KOPT-K1 (cell line): ENCODE results near the gene CMKLR1.

Experiments used
- H3K27ac ChIP-seq: fragments of 200-600 bp; sonication (generic); 2 replicates; pipeline ENCODE4 v1.5.1; 2016; ENCODE audit warnings: antibody characterized with exemption, mild to moderate bottlenecking, low read depth, low read length; ENCODE audit not compliant: poor library complexity, severe bottlenecking
- H3K36me3 ChIP-seq: fragments of 200-600 bp; sonication (generic); 2 replicates; pipeline ENCODE4 v1.5.1; 2017; ENCODE audit warnings: antibody characterized with exemption, mild to moderate bottlenecking, low read length, moderate library complexity; ENCODE audit not compliant: insufficient read depth
- H3K9me3 ChIP-seq: fragments of 200-600 bp; sonication (generic); 2 replicates; pipeline ENCODE4 v1.5.1; 2017; ENCODE audit warnings: antibody characterized with exemption, low read length, mild to moderate bottlenecking; ENCODE audit not compliant: insufficient read depth, poor library complexity, severe bottlenecking

Gene CMKLR1

GRCh38 chr12:108305991-108306501, 33.1 kb downstream of the CMKLR1 start:
- no peak overlapping the region for H3K27ac ChIP-seq
- H3K9me3 ChIP-seq = peaks cover 6% of the 10 kb centered on the region
- H3K36me3 ChIP-seq = no peaks in the 10 kb centered on the region

DNA sequence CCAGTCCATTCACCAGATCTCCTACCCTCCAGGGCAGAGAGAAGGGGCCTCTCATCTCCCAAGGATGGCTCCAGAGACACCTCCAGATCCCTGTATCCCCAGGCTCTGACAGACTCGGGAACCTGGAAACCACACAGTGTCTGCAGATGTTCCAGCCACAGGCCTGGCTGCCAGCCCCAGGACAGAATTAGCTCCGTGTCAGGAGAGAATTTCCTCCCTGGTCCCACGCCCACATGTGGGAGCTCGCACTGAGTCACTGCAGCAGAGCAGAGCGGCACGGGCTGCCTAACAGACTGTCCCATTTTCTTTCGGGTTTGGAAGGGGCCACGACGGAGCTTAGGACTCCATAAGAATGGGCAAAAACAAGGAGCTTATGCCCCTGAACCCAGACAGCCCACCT, 33.6 kb downstream of the CMKLR1 start:
- Histone ChIP-seq H3K9me3 (peaks cover 6% of the 10 kb centered on the region), H3K27ac (no peak overlapping the region), H3K36me3 (no peaks in the 10 kb centered on the region)

- H3K36me3 ChIP-seq = no peaks in the 10 kb centered on the region
- H3K9me3 ChIP-seq = peaks cover 6% of the 10 kb centered on the region
- H3K27ac ChIP-seq = no peak overlapping the region
Measured at GRCh38 chr12:108304633-108305032, 34.5 kb downstream of the CMKLR1 start.

- H3K27ac ChIP-seq = no peak overlapping the region
- no peaks in the 10 kb centered on the region for H3K36me3 ChIP-seq
- peaks cover 6% of the 10 kb centered on the region for H3K9me3 ChIP-seq
Measured at GRCh38 chr12:108303703-108304102, 35.4 kb downstream of the CMKLR1 start.

DNA sequence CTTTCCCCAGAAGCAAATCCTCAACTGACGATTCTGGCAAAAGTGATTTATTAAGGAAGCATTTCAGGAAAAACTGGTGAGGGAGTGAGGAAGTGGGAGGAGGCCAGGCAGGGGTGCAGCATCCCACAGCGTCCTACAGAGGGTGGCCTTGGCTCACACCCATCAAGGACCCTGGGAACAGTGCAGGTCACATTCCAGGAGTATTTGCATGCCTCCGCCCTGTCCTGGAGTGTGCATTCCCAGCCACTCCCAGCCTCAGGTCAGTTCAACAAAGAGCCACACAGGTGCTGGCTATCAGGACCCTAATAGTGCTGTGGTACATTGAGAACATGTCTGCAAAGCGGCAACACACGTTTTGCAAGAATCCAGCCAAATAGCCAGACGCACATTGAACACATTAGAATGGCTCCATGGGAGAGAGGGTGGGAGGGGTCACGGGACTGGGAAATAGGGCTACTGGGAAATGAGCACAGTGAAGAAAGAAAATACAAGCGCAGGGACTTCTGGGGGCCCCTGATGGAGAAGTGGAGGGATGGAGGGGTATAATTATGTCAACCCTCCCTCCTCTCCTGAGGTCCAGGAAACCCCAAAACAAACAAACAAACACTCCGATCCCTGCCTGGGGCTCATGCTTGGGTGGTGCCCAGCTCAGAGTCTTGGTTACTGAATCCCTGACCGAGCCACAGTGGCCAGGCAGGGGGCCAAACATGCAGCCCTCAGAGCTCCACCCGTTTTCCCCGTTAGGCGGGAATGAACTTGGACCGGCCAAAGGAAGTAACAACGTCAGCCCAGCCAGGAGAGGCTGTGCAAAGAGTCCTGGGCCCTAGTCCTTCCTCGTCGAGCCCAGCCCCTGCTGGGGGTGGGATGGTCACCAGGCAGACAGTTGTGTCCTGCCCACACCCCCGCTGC, 36.5 kb downstream of the CMKLR1 start:
- Histone ChIP-seq H3K9me3 (peaks cover 6% of the 10 kb centered on the region), H3K36me3 (no peaks in the 10 kb centered on the region)

GRCh38 chr12:108302016-108302402, 37.1 kb downstream of the CMKLR1 start:
- peaks cover 6% of the 10 kb centered on the region for H3K9me3 ChIP-seq
- no peaks in the 10 kb centered on the region for H3K36me3 ChIP-seq
- H3K27ac ChIP-seq = no peak overlapping the region

More for the DNA sequence above, 36.5 kb downstream of the CMKLR1 start:
- no peak overlapping the region for H3K27ac ChIP-seq

GRCh38 chr12:108301346-108301745, 37.8 kb downstream of the CMKLR1 start:
- Histone ChIP-seq H3K27ac (no peak overlapping the region), H3K36me3 (no peaks in the 10 kb centered on the region), H3K9me3 (peaks cover 6% of the 10 kb centered on the region)

DNA sequence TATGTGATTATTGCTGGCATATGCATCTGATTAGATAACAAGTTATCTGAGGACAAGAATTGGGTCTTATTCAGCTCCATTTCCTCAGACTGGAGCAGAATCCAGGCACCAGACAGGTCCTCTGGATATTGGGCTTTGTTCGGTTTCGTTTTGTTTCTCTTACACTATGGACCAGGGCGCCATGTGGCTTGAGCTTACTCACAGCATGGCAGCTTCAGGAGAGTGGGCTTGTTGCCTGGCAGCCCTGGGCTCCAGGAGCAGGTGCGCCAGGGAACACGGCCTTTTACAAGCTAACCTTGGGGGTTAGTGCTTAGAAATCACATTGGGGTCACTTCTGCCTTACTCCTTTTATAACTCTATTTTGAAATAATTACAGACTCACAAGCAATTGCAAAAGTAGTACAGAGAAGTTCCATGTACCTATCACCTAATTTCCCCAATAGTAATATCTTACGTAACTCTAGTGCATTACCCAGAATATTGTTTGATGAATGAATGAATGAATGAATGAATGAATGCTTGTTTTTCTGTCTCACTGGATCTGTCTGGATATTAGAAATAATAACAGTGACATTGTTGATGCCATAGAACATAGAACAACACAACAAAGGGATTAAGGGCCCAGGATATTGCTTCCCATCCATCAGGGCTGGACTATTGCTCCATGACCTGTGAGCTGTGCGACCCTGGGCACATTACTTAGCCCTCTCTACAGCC, 39.0 kb downstream of the CMKLR1 start:
- no peak overlapping the region for H3K27ac ChIP-seq
- peaks cover 6% of the 10 kb centered on the region for H3K9me3 ChIP-seq
- H3K36me3 ChIP-seq = no peaks in the 10 kb centered on the region

GRCh38 chr12:108299516-108299915, 39.6 kb downstream of the CMKLR1 start:
- Histone ChIP-seq H3K36me3 (no peaks in the 10 kb centered on the region), H3K9me3 (peaks cover 6% of the 10 kb centered on the region), H3K27ac (no peak overlapping the region)

- H3K27ac ChIP-seq = no peak overlapping the region
- no peaks in the 10 kb centered on the region for H3K36me3 ChIP-seq
Measured at GRCh38 chr12:108298761-108299275, 40.3 kb downstream of the CMKLR1 start.

GRCh38 chr12:108297895-108298760, 41.0 kb downstream of the CMKLR1 start:
- no peak overlapping the region for H3K27ac ChIP-seq
- H3K9me3 ChIP-seq = peaks cover 6% of the 10 kb centered on the region
- H3K36me3 ChIP-seq = no peaks in the 10 kb centered on the region

More at GRCh38 chr12:108298761-108299275, 40.3 kb downstream of the CMKLR1 start:
- H3K9me3 ChIP-seq = peaks cover 6% of the 10 kb centered on the region

- Histone ChIP-seq H3K27ac (no peak overlapping the region), H3K9me3 (peaks cover 6% of the 10 kb centered on the region), H3K36me3 (no peaks in the 10 kb centered on the region)
Measured at GRCh38 chr12:108297424-108297823, 41.7 kb downstream of the CMKLR1 start.

- no peaks in the 10 kb centered on the region for H3K36me3 ChIP-seq
- H3K27ac ChIP-seq = no peak overlapping the region
- peaks cover 3% of the 10 kb centered on the region for H3K9me3 ChIP-seq
Measured at GRCh38 chr12:108296945-108297344, 42.2 kb downstream of the CMKLR1 start.

DNA sequence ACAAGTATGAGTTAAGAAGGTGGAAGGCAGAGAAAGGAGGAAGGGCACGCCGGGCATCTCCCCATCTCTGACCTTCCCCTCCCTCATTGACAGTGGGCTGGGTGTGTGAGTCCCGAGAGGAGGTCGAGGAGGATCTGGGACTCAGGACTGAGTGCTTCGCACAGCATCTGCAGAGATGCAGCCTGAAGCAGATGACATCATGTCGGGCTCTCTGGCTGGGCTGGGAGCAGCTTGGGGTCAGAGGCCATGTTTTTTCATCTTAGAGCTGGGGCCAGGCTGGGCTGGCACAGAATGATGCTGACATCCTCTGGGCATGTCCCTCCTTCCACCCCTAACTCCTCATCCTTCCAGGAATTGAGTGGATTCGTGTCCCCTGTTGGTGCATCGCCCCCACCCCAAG, 43.5 kb downstream of the CMKLR1 start:
- Histone ChIP-seq H3K27ac (no peak overlapping the region), H3K36me3 (no peaks in the 10 kb centered on the region), H3K9me3 (no peaks in the 10 kb centered on the region)
